ENCODE results near the gene ZEB1. TPM values are rescaled to one million over a fixed set of nuclear protein-coding genes. Genes with fewer than 3 reads are reported as not detected.

The ZEB1 gene
- total and polyA plus RNA-seq, 2 of the 8 experiments (the other 6 are each of a cell fraction or from before 2014, with no cell fraction given): 0.08 to 0.15 TPM

GRCh38 chr10:31396376-31396775 lies 77.4 kb downstream of the ZEB1 start:
- H3K23ac ChIP-seq (ENCODE audit: insufficient read length): no peak overlapping the region
- peaks cover 0 to 2% (median 0%) of the 10 kb centered on the region in 4 experiments; a peak in 1 of 7 replicates for H3K4me1 ChIP-seq (replicated peaks in 1 of 4; ENCODE audit: control insufficient read depth in 3 of 4, insufficient read depth in 4 of 4, low read length in 3 of 4)
- DNase-seq (ENCODE audit: low read depth in 1 of 2, low spot score in 2 of 2): no peak
- POLR2A ChIA-PET (ENCODE audit: partially characterized antibody): no interaction called here
- no peaks in the 10 kb centered on the region for H3K36me3 ChIP-seq (ENCODE audit: control insufficient read depth in 2 of 4, insufficient read depth in 4 of 4, low read length in 3 of 4)
- H3K4me2 ChIP-seq (ENCODE audit: insufficient read depth in 1 of 2, low read depth in 2 of 2, low read length in 2 of 2): no peak overlapping the region
- no peak overlapping the region for H3K4me3 ChIP-seq (ENCODE audit: extremely low read depth in 1 of 4, insufficient read depth in 2 of 4, low read depth in 3 of 4, low read length in 4 of 4)
- H2AK5ac ChIP-seq (ENCODE audit: low read depth, low read length): no peak overlapping the region
- no peak overlapping the region for H2BK15ac ChIP-seq (ENCODE audit: low read length)
- H3K27ac ChIP-seq (ENCODE audit: low read depth, low read length): no peak overlapping the region
- H2BK5ac ChIP-seq (ENCODE audit: low read depth, low read length): no peak overlapping the region
- H2AFZ ChIP-seq (ENCODE audit: low read length): no peak overlapping the region
- FAIRE-seq: no peak
- H3K27me3 ChIP-seq (replicated peaks in 1 of 4; ENCODE audit: control insufficient read depth in 3 of 4, extremely low read depth in 1 of 4, insufficient read depth in 3 of 4, low read length in 3 of 4): no peaks in the 10 kb centered on the region
- H4K20me1 ChIP-seq (replicated peaks in 1 of 2; ENCODE audit: control insufficient read depth in 1 of 2, insufficient read depth in 2 of 2, low read length in 2 of 2): no peaks in the 10 kb centered on the region
- H2BK120ac ChIP-seq (replicated peaks; ENCODE audit: low read depth, low read length): no peak overlapping the region
- H3K9me3 ChIP-seq (ENCODE audit: insufficient read depth in 2 of 2, low read depth in 1 of 2, low read length in 1 of 2): no peaks in the 10 kb centered on the region
- H3K23me2 ChIP-seq (ENCODE audit: low read depth, low read length): no peaks in the 10 kb centered on the region
- H3K4ac ChIP-seq (replicated peaks; ENCODE audit: insufficient read length, low read depth, low read length): no peak overlapping the region
- no peak overlapping the region for H4K8ac ChIP-seq (ENCODE audit: extremely low read depth, insufficient read depth, low read length)
- no peaks in the 10 kb centered on the region for H3K79me2 ChIP-seq (ENCODE audit: control insufficient read depth in 1 of 2, insufficient read depth in 2 of 2, low read length in 2 of 2)
- H4K91ac ChIP-seq (replicated peaks; ENCODE audit: insufficient read length, low read length): no peak overlapping the region
- H3K14ac ChIP-seq (ENCODE audit: insufficient read length): no peak overlapping the region
- H3K79me1 ChIP-seq (ENCODE audit: low read depth, low read length): no peaks in the 10 kb centered on the region
- no peak overlapping the region for H3K9ac ChIP-seq (replicated peaks in 1 of 4; ENCODE audit: extremely low read depth in 1 of 4, low read depth in 3 of 4, low read length in 3 of 4)
- no peak overlapping the region for H4K5ac ChIP-seq (ENCODE audit: insufficient read length, low read depth, low read length)
- CTCF ChIA-PET (ENCODE audit: partially characterized antibody): interaction anchor here (1.0 kb wide), 1 partner anchor 72 kb away, joined by 3 read pairs; no protein-coding TSS in a partner anchor
- no peak overlapping the region for H3K18ac ChIP-seq (ENCODE audit: extremely low read depth, low read length)
- H3K56ac ChIP-seq (replicated peaks; ENCODE audit: insufficient read length, low read depth, low read length): no peak overlapping the region
- H2BK12ac ChIP-seq (ENCODE audit: low read depth, low read length): no peak overlapping the region
- H2BK20ac ChIP-seq (ENCODE audit: low read length): no peak overlapping the region
- no peak for TF ChIP-seq CHD7 (IDR thresholded peaks at IDR 0.05; ENCODE audit: insufficient replicate concordance, low read length)
